Activated CD8-positive, alpha-beta T cell treated with anti-CD3 and anti-CD28 coated beads for 36 hours (primary cell): ENCODE measurements around the gene EPB41. TPM values are rescaled to one million over a fixed set of nuclear protein-coding genes. Genes with fewer than 3 reads are reported as not detected.

ENCODE experiments used
- ATAC-seq: fragments of 200-7000 bp; cut with Tn5 transposase; one replicate; pipeline ENCODE4 v1.10.0; 2021; ENCODE audit warnings: mild to moderate bottlenecking, moderate library complexity
- CTCF ChIA-PET: fragments of 350-600 bp; sonication (Branson Sonifier 250); formaldehyde crosslinking; loops from one replicate; lab custom pipeline; 2021; ENCODE audit warnings: antibody characterized with exemption; lab: Charles Lee
- POLR2A ChIA-PET: fragments of 350-600 bp; sonication (Branson Sonifier 250); formaldehyde crosslinking; loops from one replicate; lab custom pipeline; 2021; ENCODE audit warnings: antibody characterized with exemption; lab: Charles Lee
- DNase-seq: peaks from one replicate; pipeline ENCODE4 v3.0.0-alpha.2; 2020
- H3K27ac Mint-ChIP-seq: one replicate; pipeline ENCODE4 v1.8.0; 2021; ENCODE audit warnings: mild to moderate bottlenecking, mixed read lengths
- H3K27me3 Mint-ChIP-seq: one replicate; pipeline ENCODE4 v1.8.0; 2021; ENCODE audit warnings: mixed read lengths
- H3K36me3 Mint-ChIP-seq: one replicate; pipeline ENCODE4 v1.8.0; 2021; ENCODE audit warnings: low read depth, mixed read lengths
- H3K4me1 Mint-ChIP-seq: one replicate; pipeline ENCODE4 v1.8.0; 2021; ENCODE audit warnings: low read depth, mixed read lengths
- H3K4me3 Mint-ChIP-seq: one replicate; pipeline ENCODE4 v1.8.0; 2021; ENCODE audit warnings: mild to moderate bottlenecking, moderate library complexity, mixed read lengths
- H3K9me3 Mint-ChIP-seq: one replicate; pipeline ENCODE4 v1.8.0; 2021; ENCODE audit warnings: mixed read lengths
- intact Hi-C: fragments of 100-400 bp; cut with micrococcal nuclease; formaldehyde crosslinking; loops from one replicate; pipeline ENCODE4 v1.10.0; 2022
- total RNA-seq, 2 experiments: library from RNA; stranded (reverse); gene quantifications; one replicate each; pipeline ENCODE4 v1.2.3, GENCODE V29; 2021
- TF ChIP-seq, protein P1 (sequence below): fragments of 200-600 bp; IDR thresholded peaks from one replicate; pipeline ENCODE4 v1.8.0; 2022; ENCODE audit warnings: antibody characterized with exemption, mild to moderate bottlenecking

Gene EPB41
- total RNA-seq, 2 experiments from 2014 or later: 74.9 to 80.3 TPM

DNA sequence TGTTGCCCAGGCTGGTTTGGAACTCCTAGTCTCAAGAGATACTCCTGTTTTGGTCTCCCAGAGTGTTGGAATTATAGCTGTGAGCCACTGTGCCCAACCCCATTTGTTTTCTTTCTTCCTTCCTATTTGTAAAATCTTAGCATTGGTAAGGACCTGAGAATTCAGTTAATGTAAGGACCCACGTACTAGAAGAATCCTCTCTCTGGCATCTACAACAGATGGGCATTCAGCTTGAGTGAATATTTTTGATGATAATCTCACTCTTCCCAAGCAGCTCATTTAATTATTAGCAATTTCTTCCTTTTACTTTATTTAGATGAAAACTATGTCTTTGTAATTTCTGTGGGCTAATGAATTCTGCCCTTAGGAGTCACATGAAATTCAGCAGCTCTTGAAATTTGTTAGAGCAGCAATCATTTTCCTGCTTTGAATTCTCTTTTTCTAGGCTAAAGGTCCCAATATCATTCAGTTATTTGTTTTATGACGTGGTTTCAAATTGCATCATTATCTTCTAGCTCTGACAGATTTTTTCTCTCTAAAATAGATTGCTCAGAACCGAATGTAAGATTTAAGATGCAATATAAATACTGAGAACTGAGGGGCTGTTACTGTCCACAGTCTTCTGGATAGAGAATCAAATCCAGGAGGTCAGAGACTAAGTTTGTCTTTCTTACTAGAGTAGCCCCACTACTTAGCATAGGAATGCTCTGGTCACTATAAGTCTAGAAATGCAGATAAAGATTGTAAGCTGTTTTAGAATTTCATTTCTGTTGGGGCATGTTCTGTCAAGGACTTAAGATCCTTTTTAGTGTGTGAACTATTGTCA lies 59.4 kb downstream of the EPB41 start:
- ATAC-seq (no peak), DNase-seq (no peak)
- H3K27me3 Mint-ChIP-seq: no peaks in the 10 kb centered on the region
- TF ChIP-seq, protein P1, sequence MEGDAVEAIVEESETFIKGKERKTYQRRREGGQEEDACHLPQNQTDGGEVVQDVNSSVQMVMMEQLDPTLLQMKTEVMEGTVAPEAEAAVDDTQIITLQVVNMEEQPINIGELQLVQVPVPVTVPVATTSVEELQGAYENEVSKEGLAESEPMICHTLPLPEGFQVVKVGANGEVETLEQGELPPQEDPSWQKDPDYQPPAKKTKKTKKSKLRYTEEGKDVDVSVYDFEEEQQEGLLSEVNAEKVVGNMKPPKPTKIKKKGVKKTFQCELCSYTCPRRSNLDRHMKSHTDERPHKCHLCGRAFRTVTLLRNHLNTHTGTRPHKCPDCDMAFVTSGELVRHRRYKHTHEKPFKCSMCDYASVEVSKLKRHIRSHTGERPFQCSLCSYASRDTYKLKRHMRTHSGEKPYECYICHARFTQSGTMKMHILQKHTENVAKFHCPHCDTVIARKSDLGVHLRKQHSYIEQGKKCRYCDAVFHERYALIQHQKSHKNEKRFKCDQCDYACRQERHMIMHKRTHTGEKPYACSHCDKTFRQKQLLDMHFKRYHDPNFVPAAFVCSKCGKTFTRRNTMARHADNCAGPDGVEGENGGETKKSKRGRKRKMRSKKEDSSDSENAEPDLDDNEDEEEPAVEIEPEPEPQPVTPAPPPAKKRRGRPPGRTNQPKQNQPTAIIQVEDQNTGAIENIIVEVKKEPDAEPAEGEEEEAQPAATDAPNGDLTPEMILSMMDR: no peak
- CTCF ChIA-PET: interaction anchor here (0.6 to 1.6 kb wide), 7 partner anchors 9 to 229 kb away, joined by 3 to 4 read pairs (median 4); no protein-coding TSS in a partner anchor
- intact Hi-C loops: no loop called here
- H3K4me3 Mint-ChIP-seq: no peak overlapping the region
- POLR2A ChIA-PET: interaction anchor here (0.7 kb wide), 1 partner anchor 11 kb away, joined by 3 read pairs; no protein-coding TSS in a partner anchor
- peaks cover 11% of the 10 kb centered on the region for H3K36me3 Mint-ChIP-seq
- peaks cover 2% of the 10 kb centered on the region for H3K9me3 Mint-ChIP-seq
- H3K4me1 Mint-ChIP-seq: peaks cover 71% of the 10 kb centered on the region
- peak overlapping the region; percentile 14 for H3K27ac Mint-ChIP-seq

GRCh38 chr1:28974432-28974831 lies 60.1 kb downstream of the EPB41 start:
- CTCF ChIA-PET: interaction anchor here (1.2 to 1.4 kb wide), 3 partner anchors 10 to 92 kb away, joined by 3 to 4 read pairs (median 3); no protein-coding TSS in a partner anchor
- Mint-ChIP-seq H3K9me3 (peaks cover 2% of the 10 kb centered on the region), H3K4me1 (peaks cover 77% of the 10 kb centered on the region), H3K36me3 (peaks cover 14% of the 10 kb centered on the region), H3K4me3 (no peak overlapping the region), H3K27ac (peak overlapping the region; percentile 14), H3K27me3 (no peaks in the 10 kb centered on the region)
- no peak for ATAC-seq
- intact Hi-C loops: no loop called here
- TF ChIP-seq, protein P1: no peak
- POLR2A ChIA-PET: no interaction called here
- DNase-seq: no peak

DNA sequence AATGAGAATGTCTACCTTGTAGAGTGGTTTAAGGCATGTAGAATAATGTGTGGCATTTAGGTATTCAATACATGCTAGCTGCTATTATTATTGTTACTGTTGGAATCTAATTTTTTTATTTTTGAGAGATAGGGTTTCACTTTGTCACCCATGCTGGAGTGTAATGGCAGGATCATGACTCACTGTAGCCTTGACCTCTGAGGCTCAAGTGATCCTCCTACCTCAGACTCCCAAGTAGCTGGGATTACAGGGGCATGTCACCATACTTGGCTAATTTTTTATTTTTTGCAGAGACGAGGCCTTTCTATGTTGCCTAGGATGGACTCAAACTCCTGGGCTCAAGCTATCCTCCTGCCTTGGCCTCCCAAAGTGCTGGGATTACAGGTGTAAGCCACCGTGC lies 61.9 kb downstream of the EPB41 start:
- intact Hi-C loops: no loop called here
- DNase-seq: no peak
- H3K4me1 Mint-ChIP-seq: peaks cover 76% of the 10 kb centered on the region
- ChIA-PET CTCF (interaction anchor here (0.9 to 1.2 kb wide), 2 partner anchors 23 to 49 kb away, joined by 3 read pairs; no protein-coding TSS in a partner anchor), POLR2A (interaction anchor here (1.5 kb wide), 1 partner anchor 10 kb away, joined by 6 read pairs; no protein-coding TSS in a partner anchor)
- H3K4me3 Mint-ChIP-seq: no peak overlapping the region
- TF ChIP-seq, protein P1: no peak
- peaks cover 2% of the 10 kb centered on the region for H3K9me3 Mint-ChIP-seq
- no peak overlapping the region for H3K27ac Mint-ChIP-seq
- H3K27me3 Mint-ChIP-seq: no peaks in the 10 kb centered on the region
- ATAC-seq: no peak
- H3K36me3 Mint-ChIP-seq: peaks cover 17% of the 10 kb centered on the region

DNA sequence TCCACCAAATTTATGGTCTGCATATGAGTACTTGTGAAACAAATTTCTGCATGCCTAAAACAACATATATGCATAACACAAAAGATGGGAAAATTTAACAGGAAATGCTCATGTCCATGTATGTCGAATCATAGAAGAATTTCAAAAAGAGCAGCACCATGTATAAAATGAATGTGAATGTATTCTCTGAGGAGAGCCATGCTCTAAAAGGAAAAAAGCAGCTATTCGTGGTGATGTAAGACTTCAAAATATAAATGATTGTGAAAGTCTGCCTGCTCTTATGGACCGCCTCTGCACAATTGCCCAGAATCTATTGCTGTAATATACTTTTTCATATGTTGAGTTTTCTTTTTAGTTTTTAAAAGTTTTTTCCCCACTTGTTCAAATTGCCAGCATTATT lies 66.8 kb downstream of the EPB41 start:
- intact Hi-C loops: no loop called here
- DNase-seq: no peak
- CTCF ChIA-PET: interaction anchor here (1.1 kb wide), 1 partner anchor 21 kb away, joined by 3 read pairs; no protein-coding TSS in a partner anchor
- no peak overlapping the region for H3K27ac Mint-ChIP-seq
- H3K9me3 Mint-ChIP-seq: no peaks in the 10 kb centered on the region
- TF ChIP-seq, protein P1: no peak
- no peak overlapping the region for H3K4me3 Mint-ChIP-seq
- peaks cover 20% of the 10 kb centered on the region for H3K36me3 Mint-ChIP-seq
- H3K4me1 Mint-ChIP-seq: peaks cover 68% of the 10 kb centered on the region
- ATAC-seq: no peak
- no peaks in the 10 kb centered on the region for H3K27me3 Mint-ChIP-seq
- POLR2A ChIA-PET: no interaction called here

GRCh38 chr1:28982198-28982597 lies 67.8 kb downstream of the EPB41 start:
- no peaks in the 10 kb centered on the region for H3K27me3 Mint-ChIP-seq
- ATAC-seq: no peak
- intact Hi-C loops: no loop called here
- no peak for DNase-seq
- POLR2A ChIA-PET: no interaction called here
- H3K27ac Mint-ChIP-seq: no peak overlapping the region
- no peaks in the 10 kb centered on the region for H3K9me3 Mint-ChIP-seq
- H3K4me1 Mint-ChIP-seq: peaks cover 66% of the 10 kb centered on the region
- H3K4me3 Mint-ChIP-seq: no peak overlapping the region
- TF ChIP-seq, protein P1: no peak
- H3K36me3 Mint-ChIP-seq: peaks cover 18% of the 10 kb centered on the region
- CTCF ChIA-PET: no interaction called here
